ENCODE measurements around the gene DAZAP2. TPM values are rescaled to one million over a fixed set of nuclear protein-coding genes. Genes with fewer than 3 reads are reported as not detected.
"Not testable (repeated sequence)": the region's sequence is repeated elsewhere in the genome, so short reads cannot be mapped to it uniquely, and the experiment has no call there.

Gene DAZAP2
- polyA plus RNA-seq, 1 donor = 398 TPM

DNA sequence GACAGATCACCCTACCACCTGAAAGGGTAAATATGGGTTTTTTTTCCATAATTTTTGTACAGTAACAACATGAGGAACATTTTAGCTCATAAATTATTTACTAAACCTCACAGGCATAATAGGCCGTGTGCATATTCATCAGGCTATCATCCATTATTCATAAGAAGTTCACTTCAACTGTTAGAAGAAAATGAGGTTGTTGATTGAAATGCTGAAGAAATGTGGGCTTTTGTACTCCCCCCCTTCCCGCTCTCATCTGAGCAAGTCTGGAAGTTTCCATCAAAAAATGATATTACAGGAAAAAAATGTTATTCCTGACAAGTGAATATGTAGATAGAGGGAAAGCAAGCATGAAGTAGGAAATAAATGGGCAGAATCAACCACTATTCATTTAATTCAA, 12.9 kb upstream of the DAZAP2 start:
- Histone ChIP-seq H3K4me1 (ENCODE audit: control insufficient read depth, insufficient read depth, low read length) (no peaks in the 10 kb centered on the region), H3K9me3 (ENCODE audit: control insufficient read depth, low read depth, low read length) (no peaks in the 10 kb centered on the region), H3K4me3 (ENCODE audit: low read length) (no peak overlapping the region), H3K36me3 (ENCODE audit: control insufficient read depth, insufficient read depth, low read length) (no peaks in the 10 kb centered on the region), H3K27ac (ENCODE audit: low read length) (no peak overlapping the region), H3K27me3 (ENCODE audit: control insufficient read depth, insufficient read depth, low read length) (no peaks in the 10 kb centered on the region)
- no CpG with 5 or more reads among the region's 2 CpGs for WGBS (ENCODE audit: insufficient coverage, low lambda C conversion rate)
- no peak for DNase-seq

DNA sequence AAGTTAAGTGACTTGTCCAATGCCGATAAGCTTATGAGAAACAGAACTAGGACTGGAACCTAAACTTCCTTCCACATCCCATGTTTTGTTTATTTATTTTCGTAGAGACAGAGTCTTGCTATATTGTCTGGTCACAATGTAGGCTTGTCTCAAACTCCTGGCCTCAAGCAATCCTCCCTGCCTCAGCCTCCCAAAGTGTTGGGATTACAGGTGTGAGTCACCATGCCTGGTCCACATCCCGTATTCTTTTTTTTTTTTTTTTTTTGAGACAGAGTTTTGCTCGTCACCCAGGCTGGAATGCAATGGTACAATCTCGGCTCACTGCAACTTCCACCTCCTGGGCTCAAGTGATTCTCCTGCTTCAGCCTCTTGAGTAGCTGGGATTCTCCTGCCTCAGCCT, 11.5 kb upstream of the DAZAP2 start:
- WGBS (ENCODE audit: insufficient coverage, low lambda C conversion rate) = 80% methylated on average over 1 of the region's 5 CpGs
- not testable (repeated sequence) for H3K4me3 ChIP-seq (ENCODE audit: low read length); H3K27me3 ChIP-seq (ENCODE audit: control insufficient read depth, insufficient read depth, low read length); H3K9me3 ChIP-seq (ENCODE audit: control insufficient read depth, low read depth, low read length); H3K36me3 ChIP-seq (ENCODE audit: control insufficient read depth, insufficient read depth, low read length); DNase-seq; H3K4me1 ChIP-seq (ENCODE audit: control insufficient read depth, insufficient read depth, low read length); H3K27ac ChIP-seq (ENCODE audit: low read length)

- H3K36me3 ChIP-seq (ENCODE audit: control insufficient read depth, insufficient read depth, low read length) = no peaks in the 10 kb centered on the region
- no peaks in the 10 kb centered on the region for H3K9me3 ChIP-seq (ENCODE audit: control insufficient read depth, low read depth, low read length)
- no peaks in the 10 kb centered on the region for H3K4me1 ChIP-seq (ENCODE audit: control insufficient read depth, insufficient read depth, low read length)
- no CpG with 5 or more reads among the region's 1 CpG for WGBS (ENCODE audit: insufficient coverage, low lambda C conversion rate)
- no peak overlapping the region for H3K4me3 ChIP-seq (ENCODE audit: low read length)
- H3K27ac ChIP-seq (ENCODE audit: low read length) = no peak overlapping the region
- DNase-seq = no peak
- H3K27me3 ChIP-seq (ENCODE audit: control insufficient read depth, insufficient read depth, low read length) = no peaks in the 10 kb centered on the region
These were observed 10.7 kb upstream of the DAZAP2 start for GRCh38 chr12:51227962-51228361.

- Histone ChIP-seq H3K27ac (ENCODE audit: low read length) (no peak overlapping the region), H3K9me3 (ENCODE audit: control insufficient read depth, low read depth, low read length) (no peaks in the 10 kb centered on the region), H3K36me3 (ENCODE audit: control insufficient read depth, insufficient read depth, low read length) (no peaks in the 10 kb centered on the region), H3K4me1 (ENCODE audit: control insufficient read depth, insufficient read depth, low read length) (no peaks in the 10 kb centered on the region), H3K4me3 (ENCODE audit: low read length) (no peak overlapping the region), H3K27me3 (ENCODE audit: control insufficient read depth, insufficient read depth, low read length) (no peaks in the 10 kb centered on the region)
- 90% methylated on average over 2 of the region's 7 CpGs for WGBS (ENCODE audit: insufficient coverage, low lambda C conversion rate)
- DNase-seq = no peak
These were observed 9.4 kb upstream of the DAZAP2 start for GRCh38 chr12:51229116-51229809.

GRCh38 chr12:51232642-51233041, 6.0 kb upstream of the DAZAP2 start:
- Histone ChIP-seq H3K36me3 (ENCODE audit: control insufficient read depth, insufficient read depth, low read length) (no peaks in the 10 kb centered on the region), H3K9me3 (ENCODE audit: control insufficient read depth, low read depth, low read length) (no peaks in the 10 kb centered on the region), H3K27me3 (ENCODE audit: control insufficient read depth, insufficient read depth, low read length) (no peaks in the 10 kb centered on the region), H3K27ac (ENCODE audit: low read length) (no peak overlapping the region), H3K4me1 (ENCODE audit: control insufficient read depth, insufficient read depth, low read length) (no peaks in the 10 kb centered on the region), H3K4me3 (ENCODE audit: low read length) (no peak overlapping the region)
- no peak for DNase-seq

DNA sequence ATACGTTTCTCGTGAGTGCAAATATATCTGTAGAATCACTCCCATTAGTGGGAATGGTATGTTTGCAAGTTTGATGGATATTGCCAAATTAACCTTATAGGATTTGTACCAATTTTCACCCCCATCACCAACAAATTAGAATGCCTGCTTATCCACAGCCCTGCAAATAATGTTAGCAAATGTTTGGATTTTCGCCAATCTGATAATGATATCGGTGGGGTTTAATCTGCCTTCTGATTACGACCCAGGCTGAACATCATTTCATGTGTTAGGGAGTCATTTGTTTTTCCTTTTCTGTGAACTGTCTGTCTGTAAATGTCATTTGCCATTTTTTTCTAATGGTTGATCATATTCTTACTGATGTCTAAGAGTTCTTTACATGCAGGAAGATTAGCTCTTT, 4.1 kb upstream of the DAZAP2 start:
- H3K27me3 ChIP-seq (ENCODE audit: control insufficient read depth, insufficient read depth, low read length) = no peaks in the 10 kb centered on the region
- H3K27ac ChIP-seq (ENCODE audit: low read length) = no peak overlapping the region
- H3K4me3 ChIP-seq (ENCODE audit: low read length) = no peak overlapping the region
- H3K36me3 ChIP-seq (ENCODE audit: control insufficient read depth, insufficient read depth, low read length) = no peaks in the 10 kb centered on the region
- DNase-seq = no peak
- WGBS (ENCODE audit: insufficient coverage, low lambda C conversion rate) = 100% methylated on average over 1 of the region's 5 CpGs
- H3K4me1 ChIP-seq (ENCODE audit: control insufficient read depth, insufficient read depth, low read length) = no peaks in the 10 kb centered on the region
- no peaks in the 10 kb centered on the region for H3K9me3 ChIP-seq (ENCODE audit: control insufficient read depth, low read depth, low read length)

DNA sequence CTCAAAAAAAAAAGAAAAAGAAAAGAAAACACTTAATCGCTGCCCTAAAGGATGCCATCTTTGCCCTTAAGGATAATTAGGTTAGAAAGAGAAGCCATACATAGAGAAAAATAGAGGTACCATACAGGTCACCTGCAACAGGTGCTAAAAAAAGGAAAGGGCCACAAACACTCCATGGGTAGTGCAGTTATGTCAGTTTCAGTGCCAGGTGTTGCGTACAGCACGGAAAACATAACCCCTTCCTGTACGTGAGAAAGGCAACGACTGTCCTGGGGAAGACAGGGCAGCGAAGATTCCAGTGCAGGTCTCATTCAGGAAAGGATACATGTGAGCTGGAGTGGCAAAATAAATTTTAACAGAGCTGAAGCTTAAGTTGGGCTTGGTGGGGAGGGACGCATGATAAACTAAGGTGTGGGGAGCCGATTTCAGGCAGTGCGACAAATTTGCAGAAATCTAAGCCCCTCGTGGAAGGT, 553 bp upstream of the DAZAP2 start:
- H3K27ac ChIP-seq (ENCODE audit: low read length) = peak overlapping the region; percentile 97
- H3K9me3 ChIP-seq (ENCODE audit: control insufficient read depth, low read depth, low read length) = no peaks in the 10 kb centered on the region
- DNase-seq = no peak
- H3K4me3 ChIP-seq (ENCODE audit: low read length) = peak overlapping the region; percentile 88
- no peaks in the 10 kb centered on the region for H3K27me3 ChIP-seq (ENCODE audit: control insufficient read depth, insufficient read depth, low read length)
- H3K4me1 ChIP-seq (ENCODE audit: control insufficient read depth, insufficient read depth, low read length) = no peaks in the 10 kb centered on the region
- peaks cover 26% of the 10 kb centered on the region for H3K36me3 ChIP-seq (ENCODE audit: control insufficient read depth, insufficient read depth, low read length)
- WGBS (ENCODE audit: insufficient coverage, low lambda C conversion rate) = 86% methylated on average over 1 of the region's 10 CpGs

- H3K27me3 ChIP-seq (ENCODE audit: control insufficient read depth, insufficient read depth, low read length) = no peaks in the 10 kb centered on the region
- H3K4me1 ChIP-seq (ENCODE audit: control insufficient read depth, insufficient read depth, low read length) = no peaks in the 10 kb centered on the region
- WGBS (ENCODE audit: insufficient coverage, low lambda C conversion rate) = no CpG with 5 or more reads among the region's 2 CpGs
- no peak for DNase-seq
- H3K36me3 ChIP-seq (ENCODE audit: control insufficient read depth, insufficient read depth, low read length) = peaks cover 42% of the 10 kb centered on the region
- no peaks in the 10 kb centered on the region for H3K9me3 ChIP-seq (ENCODE audit: control insufficient read depth, low read depth, low read length)
- H3K4me3 ChIP-seq (ENCODE audit: low read length) = no peak overlapping the region
- no peak overlapping the region for H3K27ac ChIP-seq (ENCODE audit: low read length)
These were observed 2.3 kb downstream of the DAZAP2 start for GRCh38 chr12:51240971-51241370.

GRCh38 chr12:51242120-51242519, 3.5 kb downstream of the DAZAP2 start:
- Histone ChIP-seq H3K9me3 (ENCODE audit: control insufficient read depth, low read depth, low read length) (no peaks in the 10 kb centered on the region), H3K36me3 (ENCODE audit: control insufficient read depth, insufficient read depth, low read length) (peaks cover 45% of the 10 kb centered on the region), H3K27me3 (ENCODE audit: control insufficient read depth, insufficient read depth, low read length) (no peaks in the 10 kb centered on the region), H3K4me3 (ENCODE audit: low read length) (no peak overlapping the region), H3K27ac (ENCODE audit: low read length) (no peak overlapping the region), H3K4me1 (ENCODE audit: control insufficient read depth, insufficient read depth, low read length) (no peaks in the 10 kb centered on the region)
- DNase-seq = no peak
- 92% methylated on average over 2 of the region's 7 CpGs for WGBS (ENCODE audit: insufficient coverage, low lambda C conversion rate)

GRCh38 chr12:51242876-51243275, 4.2 kb downstream of the DAZAP2 start:
- no peaks in the 10 kb centered on the region for H3K4me1 ChIP-seq (ENCODE audit: control insufficient read depth, insufficient read depth, low read length)
- DNase-seq = no peak
- H3K27ac ChIP-seq (ENCODE audit: low read length) = no peak overlapping the region
- H3K4me3 ChIP-seq (ENCODE audit: low read length) = no peak overlapping the region
- peaks cover 45% of the 10 kb centered on the region for H3K36me3 ChIP-seq (ENCODE audit: control insufficient read depth, insufficient read depth, low read length)
- WGBS (ENCODE audit: insufficient coverage, low lambda C conversion rate) = 100% methylated on average over 1 of the region's 7 CpGs
- no peaks in the 10 kb centered on the region for H3K27me3 ChIP-seq (ENCODE audit: control insufficient read depth, insufficient read depth, low read length)
- H3K9me3 ChIP-seq (ENCODE audit: control insufficient read depth, low read depth, low read length) = no peaks in the 10 kb centered on the region

DNA sequence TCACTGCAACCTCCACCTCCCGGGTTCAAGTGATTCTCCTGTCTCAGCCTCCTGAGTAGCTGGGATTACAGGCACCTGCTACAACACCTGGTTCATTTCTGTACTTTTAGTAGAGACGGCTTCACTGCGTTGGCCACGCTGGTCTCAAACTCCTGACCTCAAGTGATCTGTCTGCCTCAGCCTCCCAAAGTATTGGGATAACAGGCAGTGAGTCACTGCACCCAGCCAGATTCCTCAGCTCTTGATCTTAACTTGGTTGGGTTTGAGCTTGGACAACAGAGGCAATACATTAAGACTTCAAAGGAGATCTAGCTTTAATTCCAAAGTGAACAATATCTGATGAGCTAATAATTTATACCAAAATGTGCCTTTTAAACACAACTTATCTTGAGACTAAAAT, 5.6 kb downstream of the DAZAP2 start:
- Histone ChIP-seq H3K27ac (ENCODE audit: low read length) (no peak overlapping the region), H3K9me3 (ENCODE audit: control insufficient read depth, low read depth, low read length) (no peaks in the 10 kb centered on the region), H3K27me3 (ENCODE audit: control insufficient read depth, insufficient read depth, low read length) (no peaks in the 10 kb centered on the region), H3K4me3 (ENCODE audit: low read length) (no peak overlapping the region), H3K4me1 (ENCODE audit: control insufficient read depth, insufficient read depth, low read length) (no peaks in the 10 kb centered on the region), H3K36me3 (ENCODE audit: control insufficient read depth, insufficient read depth, low read length) (peaks cover 47% of the 10 kb centered on the region)
- DNase-seq = no peak
- no CpG with 5 or more reads among the region's 4 CpGs for WGBS (ENCODE audit: insufficient coverage, low lambda C conversion rate)

All from large intestine (tissue), 3 donors.